ENCODE measurements around the gene ARPC1A.

ARPC1A gene

DNA sequence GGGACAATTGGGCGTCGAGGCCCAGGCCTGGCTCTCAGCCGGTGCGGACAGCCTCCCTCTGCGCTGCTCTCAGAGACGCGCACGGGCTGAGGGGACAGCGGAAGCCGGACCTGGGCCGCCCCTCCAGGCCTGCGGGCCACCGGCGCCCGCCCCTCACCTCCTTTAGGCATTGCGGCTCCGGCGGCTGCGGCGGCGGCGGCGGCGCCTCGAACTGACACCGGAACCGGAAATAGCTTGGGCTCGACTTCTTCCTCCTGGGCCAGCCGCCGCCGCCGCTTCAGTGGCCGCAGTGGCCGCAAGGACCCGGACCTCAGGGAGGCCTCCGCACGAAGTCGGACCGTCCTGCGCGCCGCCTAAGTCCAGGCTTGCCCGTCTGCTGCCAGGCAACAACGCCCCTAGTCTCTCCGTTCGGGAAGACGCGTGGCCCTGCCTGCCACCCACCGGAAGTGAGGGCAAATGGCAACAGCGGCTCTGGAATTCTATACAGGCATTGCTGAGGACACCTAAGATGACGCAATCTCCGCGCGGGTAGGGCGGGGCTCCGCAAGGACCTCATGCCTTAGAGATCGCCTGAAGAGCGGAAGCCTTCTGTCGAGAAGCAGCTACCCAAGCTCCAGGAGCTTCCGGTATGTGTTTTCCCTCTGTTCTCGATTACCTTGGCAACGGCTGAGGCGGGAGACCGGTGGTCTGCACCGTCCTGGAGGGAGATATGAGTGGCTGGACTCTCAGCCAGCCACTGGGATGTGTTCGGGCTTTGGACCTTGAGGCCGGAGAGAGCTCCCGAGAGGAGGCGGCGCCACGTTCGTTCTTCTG is 82.9 kb downstream of the ARPC1A start, which contains the start of the genes BUD31 and PDAP1:
TSS of gene BUD31 (plus strand) at position 591 of the 813 bp plus-strand sequence. CDS start 2,124 bp downstream, outside the sequence.
TSS of gene PDAP1 (minus strand) at position 219 of the 813 bp plus-strand sequence. CDS start at position 170, 49 bp downstream.
- peak; percentile 97 for DNase-seq (ENCODE audit: low spot score)

DNA sequence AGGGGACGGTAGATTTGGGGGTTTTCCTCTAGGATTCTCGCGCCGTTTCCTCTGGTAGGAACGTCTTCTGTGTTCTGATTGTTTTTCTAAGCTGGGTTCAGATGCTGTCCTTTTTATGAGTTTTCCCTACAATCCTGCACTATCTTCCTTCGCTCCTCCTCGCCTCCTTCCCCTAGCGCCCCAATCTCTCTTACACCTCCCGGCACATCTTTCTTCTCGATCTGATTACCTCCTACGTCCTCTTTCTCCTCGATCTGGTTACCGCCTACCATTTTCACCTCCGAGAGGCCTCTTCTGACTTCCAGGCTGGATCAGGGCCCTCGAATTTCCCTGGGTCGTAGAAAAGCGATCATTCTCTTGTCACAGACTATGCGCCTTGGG is 83.5 kb downstream of the ARPC1A start:
- no peak for DNase-seq (ENCODE audit: low spot score)

DNA sequence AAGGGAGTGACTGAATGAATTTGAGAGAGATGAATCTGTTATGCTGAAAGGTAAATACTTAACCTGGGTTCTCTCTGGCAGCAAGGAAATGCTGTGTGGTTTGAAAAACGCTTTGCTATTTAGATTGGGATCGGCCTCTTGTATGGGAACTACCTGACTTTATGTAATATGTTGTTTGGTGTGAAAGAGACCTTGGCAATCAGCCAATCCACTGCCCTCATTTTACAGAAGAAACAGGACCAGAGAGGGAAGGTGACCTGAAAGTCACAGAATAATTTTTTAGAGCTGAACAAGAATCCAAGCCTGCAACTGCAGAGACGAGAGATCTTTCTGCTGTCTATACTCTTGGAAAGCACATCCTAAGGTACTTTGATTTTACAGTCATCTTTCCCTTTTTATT is 84.1 kb downstream of the ARPC1A start:
- no peak for DNase-seq (ENCODE audit: low spot score)

DNA sequence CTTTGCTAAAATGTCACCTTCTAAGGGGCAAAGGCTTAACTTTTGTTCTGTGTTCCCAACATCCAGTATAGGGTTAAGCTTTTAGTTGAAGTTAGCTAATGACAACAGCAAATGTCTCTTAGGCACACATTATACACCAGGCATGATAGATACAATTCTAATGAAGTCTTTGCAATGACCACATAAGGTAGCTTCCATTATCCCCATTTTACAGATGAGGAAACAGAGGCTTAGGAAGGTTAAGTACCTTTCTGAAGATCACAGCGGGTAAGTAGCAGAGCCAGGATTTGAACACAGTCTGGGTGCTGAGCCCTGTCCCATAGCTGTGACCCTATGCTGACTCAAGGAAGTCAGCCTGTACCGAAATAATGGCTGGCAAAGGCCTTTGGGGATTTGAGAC is 84.9 kb downstream of the ARPC1A start:
- no peak for DNase-seq (ENCODE audit: low spot score)

DNA sequence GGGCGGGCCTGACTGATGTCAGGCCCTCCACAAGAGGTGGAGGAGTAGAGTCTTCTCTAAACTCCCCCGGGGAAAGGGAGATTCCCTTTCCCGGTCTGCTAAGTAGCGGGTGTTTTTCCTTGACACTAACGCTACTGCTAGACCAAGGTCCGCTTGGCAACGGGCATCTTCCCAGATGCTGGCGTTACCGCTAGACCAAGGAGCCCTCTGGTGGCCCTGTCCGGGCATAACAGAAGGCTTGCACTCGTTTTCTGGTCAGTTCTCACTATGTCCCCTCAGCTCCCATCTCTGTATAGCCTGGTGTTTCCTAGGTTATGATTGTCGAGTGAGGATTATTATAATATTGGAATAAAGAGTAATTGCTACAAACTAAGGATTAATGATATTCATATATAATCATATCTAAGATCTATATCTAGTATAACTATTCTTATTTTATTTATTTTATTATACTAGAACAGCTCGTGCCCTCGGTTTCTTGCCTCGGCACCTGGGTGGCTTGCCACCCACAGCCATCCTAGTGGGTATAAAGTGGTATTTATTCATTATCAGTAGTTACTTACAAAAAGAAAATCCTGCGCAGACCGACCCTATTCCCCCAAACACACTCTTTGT is 89.9 kb downstream of the ARPC1A start:
- DNase-seq (ENCODE audit: low spot score): peak; percentile 43

Measured in SK-N-DZ (cell line).